A549 (cell line): Measurements from ENCODE around the gene CDK17.

ENCODE experiments used
- CHD2 ChIP-seq: fragments of 150-350 bp; IDR thresholded peaks from 2 replicates; pipeline ENCODE4 v1.6.1; 2014; ENCODE audit warnings: low read length; ENCODE audit not compliant: partially characterized antibody
- CTCF ChIP-seq: fragments of >200 bp; sonication (Bioruptor Twin); formaldehyde crosslinking; IDR thresholded peaks from 3 replicates; pipeline ENCODE4 v1.5.1; 2016
- EP300 ChIP-seq, 2 experiments: fragments of >200 bp; sonication (Bioruptor Twin); formaldehyde crosslinking; IDR thresholded peaks; 2 replicates in 1 of 2; 3 replicates in 1 of 2; pipeline ENCODE4 v1.6.1; 2016 to 2017
- JUN ChIP-seq, 2 experiments: fragments of >200 bp; sonication (Bioruptor Twin); formaldehyde crosslinking; IDR thresholded peaks; 2 replicates in 1 of 2; 3 replicates in 1 of 2; pipeline ENCODE4 v1.6.1; 2016 to 2017
- POLR2A ChIP-seq: IDR thresholded peaks from 2 replicates; pipeline ENCODE4 v1.6.1; 2012; ENCODE audit warnings: mild to moderate bottlenecking, low read length
- POLR2AphosphoS2 ChIP-seq: conservative IDR thresholded peaks from 2 replicates; pipeline ENCODE4 v1.6.1; 2012; ENCODE audit warnings: low read length, improper control_type of control experiment, inconsistent platforms
- RFX5 ChIP-seq: fragments of 450-650 bp; IDR thresholded peaks from 2 replicates; pipeline ENCODE4 v1.7.1; 2014; ENCODE audit warnings: antibody characterized with exemption, mild to moderate bottlenecking, moderate library complexity
- ZC3H11A ChIP-seq: fragments of 450-650 bp; IDR thresholded peaks from 2 replicates; pipeline ENCODE4 v1.6.1; 2014; ENCODE audit warnings: antibody characterized with exemption, mild to moderate bottlenecking
- ZFP36 ChIP-seq: fragments of 450-650 bp; IDR thresholded peaks from 2 replicates; pipeline ENCODE4 v1.6.1; 2014; ENCODE audit warnings: borderline replicate concordance; ENCODE audit not compliant: partially characterized antibody

- TF ChIP-seq CTCF (no peak), EP300 (IDR thresholded peaks at IDR 0.05) (no peak), JUN (IDR thresholded peaks at IDR 0.05) (no peak), POLR2AphosphoS2 (no peak), ZC3H11A (no peak), CHD2 (no peak), POLR2A (no peak), RFX5 (no peak), ZFP36 (no peak)
These were observed 61.3 kb downstream of the CDK17 start for GRCh38 chr12:96338852-96339471.
